Right hindlimb (tissue), 1 donor: ENCODE measurements around the gene TMEM212.
"Not testable (repeated sequence)": the region's sequence is repeated elsewhere in the genome, so short reads cannot be mapped to it uniquely, and the experiment has no call there.

Experiments used
- DNase-seq: peaks from one replicate; pipeline ENCODE4 v3.0.0-alpha.2; 2018

Gene TMEM212

GRCh38 chr3:171896316-171896715 lies 53.2 kb downstream of the TMEM212 start:
- no peak for DNase-seq

- DNase-seq, result no peak
Observed at GRCh38 chr3:171898192-171898591, 55.0 kb downstream of the TMEM212 start.

- no peak for DNase-seq
Observed at GRCh38 chr3:171900446-171900845, 57.3 kb downstream of the TMEM212 start.

GRCh38 chr3:171901615-171902312 lies 58.6 kb downstream of the TMEM212 start:
- no peak for DNase-seq

GRCh38 chr3:171904829-171905228 lies 61.7 kb downstream of the TMEM212 start:
- DNase-seq, result no peak

- DNase-seq, result not testable (repeated sequence)
Observed at GRCh38 chr3:171906503-171906902, 63.4 kb downstream of the TMEM212 start.

GRCh38 chr3:171906951-171907676 lies 64.0 kb downstream of the TMEM212 start:
- no peak for DNase-seq

- no peak for DNase-seq
Observed at GRCh38 chr3:171907761-171908160, 64.6 kb downstream of the TMEM212 start.

- no peak for DNase-seq
Observed at GRCh38 chr3:171908731-171909130, 65.6 kb downstream of the TMEM212 start.
